Neural progenitor cell (in vitro differentiated cells): Measurements from ENCODE around the gene GUCY2C.

Source experiments
- EZH2 ChIP-seq: fragments of 200-600 bp; sonication (generic); IDR thresholded peaks from 2 replicates; pipeline ENCODE4 v1.6.1; 2017; ENCODE audit warnings: antibody characterized with exemption, mild to moderate bottlenecking, moderate library complexity
- EZH2phosphoT487 ChIP-seq: fragments of 200-600 bp; sonication (generic); IDR thresholded peaks from 2 replicates; pipeline ENCODE4 v1.6.1; 2017; ENCODE audit warnings: antibody characterized with exemption
- TF ChIP-seq, protein P1 (sequence below): fragments of 200-600 bp; sonication (generic); IDR thresholded peaks from 2 replicates; pipeline ENCODE4 v1.5.1; 2017; ENCODE audit warnings: antibody characterized with exemption, mild to moderate bottlenecking

DNA sequence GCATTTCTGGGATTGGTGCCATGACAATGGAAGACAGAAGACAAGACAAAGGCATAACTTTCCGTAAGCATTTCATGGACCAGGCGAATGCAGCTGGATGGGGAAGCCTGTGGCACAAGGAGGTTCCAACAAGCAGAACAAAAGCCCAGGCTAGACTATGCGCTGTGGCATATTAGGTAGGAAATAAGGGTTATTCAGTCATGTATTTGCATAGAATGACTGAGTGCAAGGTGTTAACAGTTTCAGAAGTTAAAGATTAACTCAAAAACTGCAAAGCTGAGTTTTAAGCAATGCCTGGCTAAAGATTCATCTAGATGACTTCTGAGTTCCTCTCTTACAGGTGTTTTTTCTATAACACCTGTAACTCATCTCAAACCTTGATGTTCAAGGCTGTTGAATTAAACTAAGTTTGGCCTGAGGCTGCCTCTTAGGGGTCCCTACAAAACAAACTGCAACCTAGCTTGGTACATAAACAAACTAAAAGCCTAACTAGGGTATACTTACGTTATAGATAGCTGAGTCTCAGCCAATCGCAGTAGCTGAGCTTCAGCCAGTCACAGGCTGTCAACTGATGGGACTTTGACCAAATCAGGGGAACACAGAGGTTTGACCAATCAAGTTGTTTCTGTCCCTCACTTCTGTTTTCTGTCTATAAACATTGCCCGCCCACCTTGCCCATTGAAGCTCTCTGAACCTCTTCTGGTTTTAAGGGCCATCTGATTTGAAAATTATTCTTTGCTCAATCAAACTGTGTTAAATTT lies 76.5 kb downstream of the GUCY2C start:
- TF ChIP-seq, protein P1, sequence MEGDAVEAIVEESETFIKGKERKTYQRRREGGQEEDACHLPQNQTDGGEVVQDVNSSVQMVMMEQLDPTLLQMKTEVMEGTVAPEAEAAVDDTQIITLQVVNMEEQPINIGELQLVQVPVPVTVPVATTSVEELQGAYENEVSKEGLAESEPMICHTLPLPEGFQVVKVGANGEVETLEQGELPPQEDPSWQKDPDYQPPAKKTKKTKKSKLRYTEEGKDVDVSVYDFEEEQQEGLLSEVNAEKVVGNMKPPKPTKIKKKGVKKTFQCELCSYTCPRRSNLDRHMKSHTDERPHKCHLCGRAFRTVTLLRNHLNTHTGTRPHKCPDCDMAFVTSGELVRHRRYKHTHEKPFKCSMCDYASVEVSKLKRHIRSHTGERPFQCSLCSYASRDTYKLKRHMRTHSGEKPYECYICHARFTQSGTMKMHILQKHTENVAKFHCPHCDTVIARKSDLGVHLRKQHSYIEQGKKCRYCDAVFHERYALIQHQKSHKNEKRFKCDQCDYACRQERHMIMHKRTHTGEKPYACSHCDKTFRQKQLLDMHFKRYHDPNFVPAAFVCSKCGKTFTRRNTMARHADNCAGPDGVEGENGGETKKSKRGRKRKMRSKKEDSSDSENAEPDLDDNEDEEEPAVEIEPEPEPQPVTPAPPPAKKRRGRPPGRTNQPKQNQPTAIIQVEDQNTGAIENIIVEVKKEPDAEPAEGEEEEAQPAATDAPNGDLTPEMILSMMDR: no peak
- TF ChIP-seq EZH2: no peak
- no peak for TF ChIP-seq EZH2phosphoT487
